Activated CD8-positive, alpha-beta memory T cell treated with anti-CD3 and anti-CD28 coated beads for 48 hours (primary cell): Measurements from ENCODE around the gene SLC39A8.
"Not testable (repeated sequence)": the region's sequence is repeated elsewhere in the genome, so short reads cannot be mapped to it uniquely, and the experiment has no call there.

Experiments
- DNase-seq, 3 experiments: peaks; one replicate each; pipeline ENCODE4 v3.0.0-alpha.2; 2020; ENCODE audit warnings: low read depth in 2 of 3, low spot score in 2 of 3

The SLC39A8 gene

GRCh38 chr4:102344954-102345794, at the start of gene SLC39A8:
TSS of gene SLC39A8 (minus strand) at chr4:102345482. CDS start at chr4:102344662, 820 bp downstream.
- DNase-seq: peak; percentile 63 to 73 (median 72)

- DNase-seq: no peak
Observed at GRCh38 chr4:102392033-102392744, 46.9 kb upstream of the SLC39A8 start.

- DNase-seq: no peak
Observed at GRCh38 chr4:102390438-102390837, 45.2 kb upstream of the SLC39A8 start.

GRCh38 chr4:102388611-102389010, 43.3 kb upstream of the SLC39A8 start:
- no peak for DNase-seq

GRCh38 chr4:102387552-102388150, 42.4 kb upstream of the SLC39A8 start:
- no peak for DNase-seq

GRCh38 chr4:102386966-102387365, 41.7 kb upstream of the SLC39A8 start:
- DNase-seq: no peak

GRCh38 chr4:102380253-102380652, 35.0 kb upstream of the SLC39A8 start:
- not testable (repeated sequence) for DNase-seq

GRCh38 chr4:102362922-102363432, 17.7 kb upstream of the SLC39A8 start:
- DNase-seq: no peak

GRCh38 chr4:102358128-102358527, 12.8 kb upstream of the SLC39A8 start:
- DNase-seq: no peak

- not testable (repeated sequence) for DNase-seq
Observed at GRCh38 chr4:102357637-102358036, 12.4 kb upstream of the SLC39A8 start.

GRCh38 chr4:102356562-102357202, 11.4 kb upstream of the SLC39A8 start:
- no peak for DNase-seq

- DNase-seq: no peak
Observed at GRCh38 chr4:102355748-102356147, 10.5 kb upstream of the SLC39A8 start.

GRCh38 chr4:102354671-102355454, 9.6 kb upstream of the SLC39A8 start:
- no peak for DNase-seq

GRCh38 chr4:102352781-102353180, 7.5 kb upstream of the SLC39A8 start:
- no peak for DNase-seq

GRCh38 chr4:102350634-102351033, 5.4 kb upstream of the SLC39A8 start:
- DNase-seq: no peak

GRCh38 chr4:102348701-102349100, 3.4 kb upstream of the SLC39A8 start:
- DNase-seq: no peak

GRCh38 chr4:102345795-102346100, 466 bp upstream of the SLC39A8 start:
- DNase-seq: no peak

- peak; percentile 51 to 58 (median 51) for DNase-seq
Observed at GRCh38 chr4:102344520-102344953, 745 bp downstream of the SLC39A8 start.

- peak in 1 of 3 experiments; percentile 47 for DNase-seq
Observed at GRCh38 chr4:102343964-102344519, 1.2 kb downstream of the SLC39A8 start.

- DNase-seq: no peak
Observed at GRCh38 chr4:102342404-102343074, 2.7 kb downstream of the SLC39A8 start.
